ENCODE measurements around the gene TMEM242. TPM values are rescaled to one million over a fixed set of nuclear protein-coding genes. Genes with fewer than 3 reads are reported as not detected.

TMEM242 gene
- total RNA-seq, 1 experiment from 2014 or later = 10.5 TPM

DNA sequence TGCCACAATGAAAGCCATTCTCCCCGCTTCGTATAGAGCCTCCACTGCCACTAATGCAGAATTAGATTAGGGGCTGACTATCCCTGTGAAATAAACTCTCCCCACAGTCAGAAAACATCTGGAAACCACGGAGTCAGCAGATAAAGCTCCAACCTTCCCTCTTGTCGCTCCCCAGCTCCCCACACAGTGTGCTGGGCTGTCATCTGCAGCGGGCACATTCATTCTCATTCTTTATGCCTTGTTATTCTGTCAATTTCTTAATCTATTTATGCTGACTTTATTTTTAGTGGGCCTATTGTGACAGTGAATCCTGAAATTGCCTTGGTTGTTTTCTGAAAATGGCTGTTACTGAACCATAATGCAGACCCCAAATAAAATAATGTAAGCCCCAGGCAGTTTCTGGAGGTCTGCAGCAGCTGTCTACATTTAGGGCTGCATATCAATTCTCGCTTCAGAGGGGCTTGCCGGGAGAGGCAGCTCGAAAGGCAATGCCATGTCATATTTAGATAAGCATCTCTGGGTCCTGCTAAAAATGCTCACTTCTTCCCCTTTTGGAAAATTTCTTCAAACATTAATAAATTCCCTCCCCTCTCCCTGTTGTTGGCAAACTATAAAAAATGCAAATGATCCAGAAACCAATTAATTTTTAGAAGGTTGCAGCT lies 71.6 kb downstream of the TMEM242 start:
- no peak for DNase-seq (ENCODE audit: low read depth)

DNA sequence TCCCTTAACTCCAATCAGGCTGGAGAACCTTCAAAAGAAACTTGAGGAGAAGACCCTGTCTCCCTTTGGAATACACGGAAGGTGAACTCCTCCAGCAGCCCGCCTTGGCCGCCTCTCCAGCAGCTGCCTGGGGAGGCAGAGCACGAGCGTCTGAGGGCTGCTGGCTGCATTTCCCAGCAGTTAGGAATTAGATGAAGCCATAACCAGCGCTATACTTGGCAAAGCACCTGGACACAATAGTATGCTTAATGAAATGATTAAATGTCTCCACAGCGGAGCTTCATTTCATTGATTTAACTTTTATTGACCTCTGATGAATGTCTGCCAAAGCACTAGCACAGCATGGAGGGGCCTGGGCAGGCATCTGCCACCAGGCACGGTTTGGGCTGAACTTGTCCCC lies 73.5 kb downstream of the TMEM242 start:
- no peak for DNase-seq (ENCODE audit: low read depth)

DNA sequence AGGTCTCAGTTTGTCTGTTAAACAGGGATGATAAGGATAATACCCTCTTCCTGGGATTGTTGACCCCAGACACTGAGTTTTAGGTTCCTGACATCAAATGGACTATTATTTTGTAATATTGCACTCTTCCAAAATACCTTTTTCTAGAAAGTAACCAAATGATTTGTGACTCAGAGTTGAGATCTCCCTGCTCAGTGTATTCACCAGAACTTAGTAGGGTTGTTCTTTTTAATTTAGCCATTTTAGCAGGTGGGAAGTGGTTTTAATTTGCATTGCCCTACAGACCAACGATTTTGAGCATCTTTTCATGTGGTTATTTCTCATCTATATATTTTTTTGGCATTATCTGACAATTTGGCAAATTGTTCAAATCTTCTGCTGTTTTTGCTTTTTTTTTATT lies 75.1 kb downstream of the TMEM242 start:
- DNase-seq (ENCODE audit: low read depth) = no peak

DNA sequence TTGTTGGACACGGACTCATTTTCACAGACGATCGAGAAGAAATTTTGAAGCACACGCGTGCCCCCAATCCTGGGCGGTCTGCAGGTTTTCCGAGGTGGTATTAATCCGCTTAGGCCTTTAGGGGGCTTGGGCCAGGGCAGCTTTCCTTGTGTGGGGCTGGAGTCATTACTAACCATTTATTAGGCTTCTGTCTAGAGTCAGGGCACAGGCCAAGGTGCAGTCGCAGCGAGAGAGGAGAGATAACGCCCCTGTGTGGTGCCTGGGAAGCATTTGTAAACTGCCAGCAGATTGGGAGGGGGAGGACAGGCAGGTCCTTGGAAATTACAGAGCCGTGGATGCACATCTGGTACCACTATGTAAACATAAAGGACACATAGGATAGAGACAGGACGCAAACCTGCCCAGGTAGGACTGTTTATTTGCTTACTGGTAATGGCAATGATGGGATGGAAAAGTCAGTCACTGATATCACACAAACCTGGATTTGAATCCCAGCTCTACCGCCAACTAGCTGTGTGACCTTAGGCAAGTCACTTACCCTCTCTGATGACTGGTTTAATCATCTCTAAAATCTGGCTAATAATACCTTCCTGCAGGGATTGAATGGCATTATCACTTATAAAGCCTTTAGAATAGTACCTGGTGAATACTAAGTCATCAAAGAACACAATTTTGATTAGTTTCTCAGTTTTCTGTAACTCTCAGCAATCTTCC lies 76.4 kb downstream of the TMEM242 start:
- DNase-seq (ENCODE audit: low read depth) = no peak

DNA sequence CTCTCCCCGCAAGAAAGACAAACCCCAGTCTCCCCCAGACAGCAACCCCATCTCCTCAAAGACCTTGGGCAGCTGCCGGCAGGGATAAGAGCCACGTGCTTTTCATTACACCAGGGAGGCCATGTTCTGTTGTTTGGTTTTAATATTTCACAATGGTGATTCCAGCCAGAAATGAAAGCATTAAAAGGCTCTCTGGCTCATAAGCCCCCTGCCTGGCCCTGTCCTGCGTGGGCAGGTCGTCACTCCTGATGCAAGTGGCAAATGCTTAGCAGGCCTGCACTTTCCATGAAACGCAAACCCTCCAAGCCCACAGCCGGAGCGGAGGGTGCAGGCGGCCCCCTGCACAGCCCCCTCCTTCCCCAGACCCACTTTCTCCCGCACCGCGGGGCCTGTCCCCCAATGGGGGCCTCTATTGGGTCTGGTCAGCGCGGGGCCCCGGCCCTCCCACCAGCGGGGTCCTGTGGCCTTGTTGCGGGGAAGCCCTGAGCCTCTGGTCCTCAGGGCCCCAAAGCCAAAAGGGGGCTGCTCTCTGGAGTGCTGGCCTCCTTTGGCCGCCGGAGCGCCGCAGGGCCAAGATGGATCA lies 77.2 kb downstream of the TMEM242 start:
- no peak for DNase-seq (ENCODE audit: low read depth)

DNA sequence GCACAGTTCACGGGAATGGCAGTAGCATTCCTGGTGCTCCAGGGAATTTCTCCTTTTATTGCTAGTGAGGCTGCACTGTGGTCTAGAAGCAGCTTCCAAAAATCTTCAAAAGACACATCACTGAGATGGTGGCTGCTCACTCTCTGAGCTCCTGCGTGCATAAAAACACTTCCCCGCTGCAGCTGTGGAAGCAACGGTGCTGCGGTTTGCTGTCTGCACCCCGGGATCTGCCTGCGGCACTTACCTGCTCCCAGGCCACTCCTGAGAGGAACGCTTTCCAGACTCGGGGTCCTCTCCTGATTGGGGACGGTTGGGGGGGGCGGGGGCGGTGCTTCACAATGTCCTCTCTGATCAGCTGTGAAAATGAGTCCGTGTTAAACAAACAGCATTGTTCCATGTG lies 77.9 kb downstream of the TMEM242 start:
- DNase-seq (ENCODE audit: low read depth) = no peak

DNA sequence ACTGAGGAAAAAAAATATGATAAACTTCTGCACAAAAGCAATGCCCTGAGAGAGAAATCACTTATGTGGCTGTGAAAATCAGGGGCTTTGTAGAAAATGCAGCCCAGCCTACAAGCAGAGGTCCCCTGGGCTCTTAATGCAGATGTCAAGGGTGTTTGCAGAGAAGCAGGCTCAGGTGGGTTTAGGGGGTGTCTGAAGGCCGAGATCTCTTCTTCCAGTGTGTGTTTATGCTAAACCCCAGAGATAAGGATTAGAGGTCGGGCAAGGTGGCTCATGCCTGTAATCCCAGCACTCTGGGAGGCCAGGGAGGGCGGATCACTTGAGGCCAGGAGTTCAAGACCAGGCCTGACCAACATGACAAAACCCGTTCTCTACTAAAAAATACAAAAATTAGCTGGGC lies 78.5 kb downstream of the TMEM242 start:
- no peak for DNase-seq (ENCODE audit: low read depth)

DNA sequence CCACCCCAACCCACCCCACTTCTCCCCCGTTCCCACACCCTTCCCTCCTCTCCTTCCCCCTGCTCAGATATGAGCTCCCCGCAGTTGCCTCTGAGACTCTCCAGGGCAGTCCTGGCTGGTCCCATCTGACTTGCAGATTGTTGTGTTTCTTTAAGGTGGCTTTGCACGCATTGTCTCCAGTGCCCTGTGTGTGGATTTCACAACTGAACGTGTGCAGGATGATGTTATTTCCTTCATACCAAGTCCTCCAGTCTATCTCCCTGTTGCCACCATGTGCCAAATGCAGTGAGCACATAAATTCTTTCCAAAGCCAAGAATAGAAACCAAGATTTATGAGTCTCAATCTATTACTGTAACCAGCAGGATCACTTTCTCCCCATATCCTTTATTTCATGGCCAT lies 79.1 kb downstream of the TMEM242 start:
- no peak for DNase-seq (ENCODE audit: low read depth)

DNA sequence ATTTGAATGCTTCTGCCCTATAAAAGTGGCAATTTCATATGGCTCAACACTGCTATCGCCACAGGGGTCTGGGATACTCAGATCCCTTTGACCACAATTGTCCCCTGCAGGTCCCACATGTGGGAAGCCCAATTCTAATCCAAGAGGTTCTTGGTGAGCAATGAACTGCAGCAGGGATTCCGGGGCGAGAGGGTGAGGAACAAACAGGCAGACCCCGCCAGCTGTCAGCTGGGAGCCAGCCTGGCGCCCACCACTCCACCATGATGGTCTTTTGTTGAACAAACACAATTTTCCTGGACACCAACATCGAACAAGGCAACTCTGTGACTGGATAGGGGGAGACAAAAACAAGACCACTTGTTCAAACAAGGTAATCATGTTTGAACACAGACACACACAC lies 80.5 kb downstream of the TMEM242 start:
- DNase-seq (ENCODE audit: low read depth) = no peak

DNA sequence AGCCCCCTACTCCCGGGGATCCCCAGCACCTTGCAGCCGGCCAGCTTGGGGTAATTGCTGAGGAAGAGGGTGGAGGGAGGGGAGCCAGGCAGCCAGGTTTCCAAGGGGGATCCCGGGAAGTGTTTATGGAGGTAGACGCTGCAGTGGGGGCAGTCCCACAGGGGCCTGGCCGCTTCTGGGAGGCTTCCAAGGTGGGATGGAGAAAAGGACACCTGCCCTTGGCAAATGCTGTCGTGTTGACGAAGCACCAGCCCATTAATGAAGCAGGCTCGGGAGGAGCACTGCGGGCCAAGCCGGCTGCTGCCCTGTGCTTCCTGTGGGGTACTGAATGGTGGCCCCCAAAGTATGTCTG lies 82.4 kb downstream of the TMEM242 start:
- DNase-seq (ENCODE audit: low read depth) = no peak

DNA sequence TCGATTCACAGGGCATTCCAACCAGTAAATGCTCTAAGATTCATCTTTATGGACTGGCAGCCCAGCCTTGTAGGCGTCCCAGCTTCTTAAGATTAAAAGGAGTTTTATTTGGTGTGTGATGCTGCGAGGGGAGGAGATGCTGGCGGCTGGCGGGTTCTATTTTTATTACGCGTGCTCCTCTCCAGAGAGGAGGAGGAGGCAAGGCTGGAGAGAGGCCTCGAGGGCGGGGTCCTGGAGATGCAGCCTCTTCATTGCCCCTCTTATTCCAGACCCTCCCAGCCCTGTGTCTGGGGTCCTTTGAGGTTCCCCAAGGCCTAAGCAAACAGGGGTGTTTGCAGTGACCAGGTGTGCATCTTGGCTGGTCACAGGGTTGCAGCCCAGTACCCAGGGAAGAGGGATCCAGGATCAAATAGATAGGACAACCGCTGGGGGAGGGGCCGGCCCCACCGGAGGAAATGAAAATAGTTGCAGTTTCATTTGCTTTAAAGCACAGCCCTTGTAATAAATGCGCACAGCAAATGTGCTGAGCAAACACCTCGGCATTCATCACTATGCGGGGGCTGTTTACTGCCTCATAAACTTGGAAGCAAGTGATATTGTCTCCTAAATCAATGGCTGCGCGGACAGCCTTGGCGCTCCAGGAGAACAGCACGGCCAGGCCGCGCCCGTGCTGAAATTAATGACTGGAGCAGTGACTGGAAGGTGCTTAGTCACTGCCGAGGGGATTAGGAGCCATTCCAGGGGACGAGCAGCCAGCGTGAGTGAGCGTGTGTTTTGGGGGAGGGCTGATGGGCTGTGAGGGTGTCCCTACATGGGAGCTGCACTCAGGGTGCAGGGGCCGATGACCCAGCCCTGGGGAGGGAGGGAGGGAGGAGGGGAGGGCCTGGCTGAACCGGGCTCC lies 83.0 kb downstream of the TMEM242 start:
- peak; percentile 77 for DNase-seq (ENCODE audit: low read depth)

DNA sequence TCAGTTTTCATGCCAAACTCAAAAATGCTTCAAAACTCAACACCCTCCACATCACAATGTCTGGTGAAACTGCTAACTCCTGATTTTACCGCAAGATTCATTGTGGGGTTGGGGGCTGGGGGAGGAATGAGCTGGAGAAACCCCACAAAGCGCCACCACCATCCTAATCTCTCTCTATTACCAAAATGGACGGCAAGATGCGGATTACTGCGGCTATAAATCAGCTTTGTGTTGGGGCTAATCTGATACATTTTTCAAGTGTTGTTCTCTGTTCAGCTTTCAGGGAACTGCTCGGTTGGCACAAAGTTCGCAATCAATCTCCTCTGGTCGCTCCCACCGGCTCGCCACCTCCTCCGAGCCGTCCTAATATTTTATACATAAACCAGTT lies 83.7 kb downstream of the TMEM242 start:
- DNase-seq (ENCODE audit: low read depth) = no peak

Other genes starting within 250 kb of the TMEM242 start
- 6.5 and 12.2 TPM in 2 replicates for gene ZDHHC14, start 57.7 kb upstream of the TMEM242 start, total RNA-seq (2014; rRNA removed; shearing (Covaris generic))

Data from Daoy (cell line).